ENCODE results near the gene SELENOK. TPM values are rescaled to one million over a fixed set of nuclear protein-coding genes. Genes with fewer than 3 reads are reported as not detected.

SELENOK gene
- total and polyA plus RNA-seq, 4 donors: 63.4 to 118 (median 101) TPM

- no peak for DNase-seq (ENCODE audit: low read depth in 4 of 6, low spot score in 6 of 6)
- no CpG with 5 or more reads among the region's 1 CpG for WGBS (ENCODE audit: insufficient coverage)
Measured at GRCh38 chr3:53921296-53921695, 29.6 kb upstream of the SELENOK start.

DNA sequence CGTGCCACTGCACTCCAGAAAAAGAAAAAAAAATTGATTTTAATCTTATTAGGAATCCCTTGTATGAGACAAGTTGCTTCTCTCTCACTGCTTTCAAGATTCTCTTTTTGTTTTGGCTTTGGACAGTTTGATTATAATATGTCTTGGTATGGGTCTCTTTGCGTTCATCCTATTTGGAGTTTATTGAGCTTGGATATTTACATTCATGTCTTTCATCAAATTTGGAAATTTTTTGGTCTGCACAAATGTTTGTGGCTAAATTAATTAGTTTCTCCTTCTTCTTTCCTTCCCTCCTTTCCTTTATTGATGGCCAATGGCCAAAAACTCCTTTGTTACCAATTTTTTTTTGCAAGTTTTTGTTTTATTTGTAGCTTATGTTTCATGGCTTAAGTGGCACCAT lies 28.1 kb upstream of the SELENOK start:
- Histone ChIP-seq H3K27me3 (ENCODE audit: control insufficient read depth, insufficient read depth, low read length) (no peaks in the 10 kb centered on the region), H3K9me3 (ENCODE audit: control insufficient read depth, insufficient read depth, low read length) (peaks cover 3% of the 10 kb centered on the region), H3K4me1 (ENCODE audit: control insufficient read depth, insufficient read depth, low read length) (no peaks in the 10 kb centered on the region), H3K27ac (ENCODE audit: low read depth, low read length) (no peak overlapping the region), H3K4me3 (ENCODE audit: low read depth, low read length) (no peak overlapping the region), H3K36me3 (ENCODE audit: control insufficient read depth, insufficient read depth, low read length) (no peaks in the 10 kb centered on the region)
- no CpG with 5 or more reads among the region's 2 CpGs for WGBS (ENCODE audit: insufficient coverage)
- DNase-seq (ENCODE audit: low read depth in 4 of 6, low spot score in 6 of 6): no peak

More at GRCh38 chr3:53921296-53921695, 29.6 kb upstream of the SELENOK start:
- H3K4me1 ChIP-seq (ENCODE audit: control insufficient read depth, insufficient read depth, low read length): no peaks in the 10 kb centered on the region
- H3K27ac ChIP-seq (ENCODE audit: low read depth, low read length): no peak overlapping the region
- H3K9me3 ChIP-seq (ENCODE audit: control insufficient read depth, insufficient read depth, low read length): peaks cover 3% of the 10 kb centered on the region
- H3K27me3 ChIP-seq (ENCODE audit: control insufficient read depth, insufficient read depth, low read length): no peaks in the 10 kb centered on the region
- no peaks in the 10 kb centered on the region for H3K36me3 ChIP-seq (ENCODE audit: control insufficient read depth, insufficient read depth, low read length)
- no peak overlapping the region for H3K4me3 ChIP-seq (ENCODE audit: low read depth, low read length)

GRCh38 chr3:53913401-53913800 lies 21.7 kb upstream of the SELENOK start:
- DNase-seq (ENCODE audit: low read depth in 4 of 6, low spot score in 6 of 6): no peak
- H3K4me3 ChIP-seq (ENCODE audit: low read depth, low read length): no peak overlapping the region
- no peaks in the 10 kb centered on the region for H3K27me3 ChIP-seq (ENCODE audit: control insufficient read depth, insufficient read depth, low read length)
- no peaks in the 10 kb centered on the region for H3K9me3 ChIP-seq (ENCODE audit: control insufficient read depth, insufficient read depth, low read length)
- no peaks in the 10 kb centered on the region for H3K36me3 ChIP-seq (ENCODE audit: control insufficient read depth, insufficient read depth, low read length)
- WGBS (ENCODE audit: insufficient coverage): 91% methylated on average over 7 of the region's 8 CpGs
- no peaks in the 10 kb centered on the region for H3K4me1 ChIP-seq (ENCODE audit: control insufficient read depth, insufficient read depth, low read length)
- H3K27ac ChIP-seq (ENCODE audit: low read depth, low read length): no peak overlapping the region

GRCh38 chr3:53902711-53903110 lies 11.1 kb upstream of the SELENOK start:
- no peak for DNase-seq (ENCODE audit: low read depth in 4 of 6, low spot score in 6 of 6)
- H3K27ac ChIP-seq (ENCODE audit: low read depth, low read length): no peak overlapping the region
- H3K4me1 ChIP-seq (ENCODE audit: control insufficient read depth, insufficient read depth, low read length): no peaks in the 10 kb centered on the region
- H3K4me3 ChIP-seq (ENCODE audit: low read depth, low read length): no peak overlapping the region
- H3K36me3 ChIP-seq (ENCODE audit: control insufficient read depth, insufficient read depth, low read length): no peaks in the 10 kb centered on the region
- H3K9me3 ChIP-seq (ENCODE audit: control insufficient read depth, insufficient read depth, low read length): no peaks in the 10 kb centered on the region
- no peaks in the 10 kb centered on the region for H3K27me3 ChIP-seq (ENCODE audit: control insufficient read depth, insufficient read depth, low read length)
- no CpG with 5 or more reads among the region's 5 CpGs for WGBS (ENCODE audit: insufficient coverage)

DNA sequence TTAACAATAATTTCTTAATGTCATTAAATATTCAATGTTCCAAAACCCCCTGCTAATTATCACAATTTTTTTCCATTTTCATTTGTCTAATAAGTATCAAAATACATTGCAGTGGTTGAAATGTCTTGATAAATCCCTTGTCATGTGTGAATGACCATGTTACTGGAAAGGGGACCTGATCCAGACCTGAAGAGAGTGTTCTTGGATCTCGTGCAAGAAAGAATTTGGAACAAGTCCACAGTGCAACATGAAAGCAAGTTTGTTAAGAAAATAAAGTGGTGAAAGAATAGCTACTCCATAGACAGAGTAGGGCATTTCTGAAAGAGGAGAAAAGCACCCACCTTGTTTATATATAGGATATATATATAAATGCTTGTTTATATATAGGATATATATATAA lies 10.4 kb upstream of the SELENOK start:
- WGBS (ENCODE audit: insufficient coverage): 14% methylated on average over 1 of the region's 1 CpG
- Histone ChIP-seq H3K4me1 (ENCODE audit: control insufficient read depth, insufficient read depth, low read length) (no peaks in the 10 kb centered on the region), H3K27me3 (ENCODE audit: control insufficient read depth, insufficient read depth, low read length) (peaks cover 2% of the 10 kb centered on the region), H3K27ac (ENCODE audit: low read depth, low read length) (no peak overlapping the region), H3K4me3 (ENCODE audit: low read depth, low read length) (no peak overlapping the region), H3K9me3 (ENCODE audit: control insufficient read depth, insufficient read depth, low read length) (no peaks in the 10 kb centered on the region), H3K36me3 (ENCODE audit: control insufficient read depth, insufficient read depth, low read length) (no peaks in the 10 kb centered on the region)
- DNase-seq (ENCODE audit: low read depth in 4 of 6, low spot score in 6 of 6): no peak

GRCh38 chr3:53900666-53901331 lies 9.1 kb upstream of the SELENOK start:
- no CpG with 5 or more reads among the region's 2 CpGs for whole genome bisulfite sequencing (ENCODE audit: insufficient coverage)
- H3K27me3 ChIP-seq (ENCODE audit: control insufficient read depth, insufficient read depth, low read length): peaks cover 5% of the 10 kb centered on the region

GRCh38 chr3:53899750-53900149 lies 8.1 kb upstream of the SELENOK start:
- no peaks in the 10 kb centered on the region for H3K9me3 ChIP-seq (ENCODE audit: control insufficient read depth, insufficient read depth, low read length)
- H3K4me3 ChIP-seq (ENCODE audit: low read depth, low read length): no peak overlapping the region
- no peaks in the 10 kb centered on the region for H3K36me3 ChIP-seq (ENCODE audit: control insufficient read depth, insufficient read depth, low read length)
- H3K27me3 ChIP-seq (ENCODE audit: control insufficient read depth, insufficient read depth, low read length): peaks cover 5% of the 10 kb centered on the region
- no peak overlapping the region for H3K27ac ChIP-seq (ENCODE audit: low read depth, low read length)
- no CpG with 5 or more reads among the region's 2 CpGs for WGBS (ENCODE audit: insufficient coverage)
- no peak for DNase-seq (ENCODE audit: low read depth in 4 of 6, low spot score in 6 of 6)
- H3K4me1 ChIP-seq (ENCODE audit: control insufficient read depth, insufficient read depth, low read length): no peaks in the 10 kb centered on the region

More at GRCh38 chr3:53900666-53901331, 9.1 kb upstream of the SELENOK start:
- H3K27ac ChIP-seq (ENCODE audit: low read depth, low read length): no peak overlapping the region
- no peaks in the 10 kb centered on the region for H3K9me3 ChIP-seq (ENCODE audit: control insufficient read depth, insufficient read depth, low read length)
- no peaks in the 10 kb centered on the region for H3K4me1 ChIP-seq (ENCODE audit: control insufficient read depth, insufficient read depth, low read length)
- H3K36me3 ChIP-seq (ENCODE audit: control insufficient read depth, insufficient read depth, low read length): no peaks in the 10 kb centered on the region
- H3K4me3 ChIP-seq (ENCODE audit: low read depth, low read length): no peak overlapping the region
- no peak for DNase-seq (ENCODE audit: low read depth in 4 of 6, low spot score in 6 of 6)

GRCh38 chr3:53892286-53892637 lies 603 bp upstream of the SELENOK start:
- H3K4me1 ChIP-seq (ENCODE audit: control insufficient read depth, insufficient read depth, low read length): no peaks in the 10 kb centered on the region
- WGBS (ENCODE audit: insufficient coverage): 33% methylated on average over 4 of the region's 4 CpGs
- H3K27me3 ChIP-seq (ENCODE audit: control insufficient read depth, insufficient read depth, low read length): peaks cover 3% of the 10 kb centered on the region
- H3K9me3 ChIP-seq (ENCODE audit: control insufficient read depth, insufficient read depth, low read length): no peaks in the 10 kb centered on the region
- H3K27ac ChIP-seq (ENCODE audit: low read depth, low read length): peak overlapping the region; percentile 95
- DNase-seq (ENCODE audit: low read depth in 4 of 6, low spot score in 6 of 6): no peak
- peak overlapping the region; percentile 74 for H3K4me3 ChIP-seq (ENCODE audit: low read depth, low read length)
- H3K36me3 ChIP-seq (ENCODE audit: control insufficient read depth, insufficient read depth, low read length): peaks cover under 1% of the 10 kb centered on the region

GRCh38 chr3:53890726-53891475 lies 758 bp downstream of the SELENOK start:
- Histone ChIP-seq H3K27ac (ENCODE audit: low read depth, low read length) (peak overlapping the region; percentile 95), H3K36me3 (ENCODE audit: control insufficient read depth, insufficient read depth, low read length) (peaks cover 9% of the 10 kb centered on the region), H3K4me1 (ENCODE audit: control insufficient read depth, insufficient read depth, low read length) (no peaks in the 10 kb centered on the region), H3K9me3 (ENCODE audit: control insufficient read depth, insufficient read depth, low read length) (no peaks in the 10 kb centered on the region), H3K27me3 (ENCODE audit: control insufficient read depth, insufficient read depth, low read length) (no peaks in the 10 kb centered on the region), H3K4me3 (ENCODE audit: low read depth, low read length) (peak overlapping the region; percentile 74)
- DNase-seq (ENCODE audit: low read depth in 4 of 6, low spot score in 6 of 6): peak in 2 of 6 donors; percentile 4 to 77
- WGBS (ENCODE audit: insufficient coverage): 0% methylated on average over 16 of the region's 21 CpGs

GRCh38 chr3:53888232-53888631 lies 3.4 kb downstream of the SELENOK start:
- Histone ChIP-seq H3K36me3 (ENCODE audit: control insufficient read depth, insufficient read depth, low read length) (peaks cover 17% of the 10 kb centered on the region), H3K27ac (ENCODE audit: low read depth, low read length) (no peak overlapping the region), H3K27me3 (ENCODE audit: control insufficient read depth, insufficient read depth, low read length) (no peaks in the 10 kb centered on the region), H3K4me1 (ENCODE audit: control insufficient read depth, insufficient read depth, low read length) (no peaks in the 10 kb centered on the region), H3K4me3 (ENCODE audit: low read depth, low read length) (no peak overlapping the region), H3K9me3 (ENCODE audit: control insufficient read depth, insufficient read depth, low read length) (no peaks in the 10 kb centered on the region)
- DNase-seq (ENCODE audit: low read depth in 4 of 6, low spot score in 6 of 6): no peak
- no CpG with 5 or more reads among the region's 1 CpG for WGBS (ENCODE audit: insufficient coverage)
